Mesothelial cell of epicardium (in vitro differentiated cells): Measurements from ENCODE around the gene MAD1L1. TPM values are rescaled to one million over a fixed set of nuclear protein-coding genes. Genes with fewer than 3 reads are reported as not detected.
A peak's percentile ranks its signal among the peaks of the same experiment; 100 is the strongest.

Experiments
- DNase-seq, 2 experiments: peaks; one replicate each; pipeline ENCODE4 v3.0.0; 2021; ENCODE audit warnings: low spot score in 2 of 2; ENCODE audit not compliant: unreplicated experiment in 2 of 2
- H3K27ac Mint-ChIP-seq: 2 replicates; pipeline ENCODE4 v1.8.0; 2021; ENCODE audit warnings: mixed read lengths
- H3K27me3 Mint-ChIP-seq: 2 replicates; pipeline ENCODE4 v1.8.0; 2021; ENCODE audit warnings: low read depth, mixed read lengths
- H3K36me3 Mint-ChIP-seq: 2 replicates; pipeline ENCODE4 v1.8.0; 2021; ENCODE audit warnings: mixed read lengths
- H3K4me1 Mint-ChIP-seq: 2 replicates; pipeline ENCODE4 v1.8.0; 2021; ENCODE audit warnings: mixed read lengths
- H3K4me3 Mint-ChIP-seq: 2 replicates; pipeline ENCODE4 v1.8.0; 2021; ENCODE audit warnings: mild to moderate bottlenecking, moderate library complexity, mixed read lengths
- H3K9me3 Mint-ChIP-seq: 2 replicates; pipeline ENCODE4 v1.8.0; 2021; ENCODE audit warnings: mixed read lengths
- total RNA-seq: library from RNA; stranded (reverse); gene quantifications from 3 replicates; pipeline ENCODE4 v1.2.1, GENCODE V29; 2021
- TF ChIP-seq, protein P1 (sequence below): fragments of 200-600 bp; sonication (generic); IDR thresholded peaks from one replicate; pipeline ENCODE4 v1.5.0; 2021; ENCODE audit warnings: antibody characterized with exemption; ENCODE audit not compliant: unreplicated experiment

MAD1L1 gene
- total RNA-seq, 1 donor from 2014 or later, result 45.0 TPM

DNA sequence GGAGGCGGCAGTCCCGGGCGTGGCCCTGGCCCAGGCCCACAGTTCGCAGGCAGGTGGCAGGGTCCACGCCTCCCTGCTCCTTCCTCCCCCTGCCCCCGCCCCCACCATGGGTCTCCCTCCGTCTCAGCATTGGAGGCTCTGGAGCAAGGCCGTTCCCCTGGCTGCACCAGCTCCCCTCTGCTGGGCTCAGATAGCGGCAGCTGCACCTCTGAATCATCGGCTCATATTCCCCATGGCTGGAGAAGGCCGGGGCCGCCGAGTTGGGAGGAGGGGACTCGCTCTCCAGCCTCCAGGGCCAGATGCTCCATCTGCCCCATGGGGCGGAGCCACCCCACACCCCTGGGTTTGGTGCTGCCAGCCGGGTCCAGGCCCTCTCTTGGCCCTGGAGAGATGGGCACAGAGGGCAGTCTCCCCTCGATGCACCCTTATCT lies 417.7 kb downstream of the MAD1L1 start:
- DNase-seq, result peak in 1 of 2 experiments; percentile 28
- Mint-ChIP-seq H3K36me3 (no peaks in the 10 kb centered on the region), H3K9me3 (no peaks in the 10 kb centered on the region), H3K27ac (no peak overlapping the region), H3K4me3 (no peak overlapping the region), H3K4me1 (peaks cover 30% of the 10 kb centered on the region), H3K27me3 (peaks cover 19% of the 10 kb centered on the region)
- TF ChIP-seq, protein P1, sequence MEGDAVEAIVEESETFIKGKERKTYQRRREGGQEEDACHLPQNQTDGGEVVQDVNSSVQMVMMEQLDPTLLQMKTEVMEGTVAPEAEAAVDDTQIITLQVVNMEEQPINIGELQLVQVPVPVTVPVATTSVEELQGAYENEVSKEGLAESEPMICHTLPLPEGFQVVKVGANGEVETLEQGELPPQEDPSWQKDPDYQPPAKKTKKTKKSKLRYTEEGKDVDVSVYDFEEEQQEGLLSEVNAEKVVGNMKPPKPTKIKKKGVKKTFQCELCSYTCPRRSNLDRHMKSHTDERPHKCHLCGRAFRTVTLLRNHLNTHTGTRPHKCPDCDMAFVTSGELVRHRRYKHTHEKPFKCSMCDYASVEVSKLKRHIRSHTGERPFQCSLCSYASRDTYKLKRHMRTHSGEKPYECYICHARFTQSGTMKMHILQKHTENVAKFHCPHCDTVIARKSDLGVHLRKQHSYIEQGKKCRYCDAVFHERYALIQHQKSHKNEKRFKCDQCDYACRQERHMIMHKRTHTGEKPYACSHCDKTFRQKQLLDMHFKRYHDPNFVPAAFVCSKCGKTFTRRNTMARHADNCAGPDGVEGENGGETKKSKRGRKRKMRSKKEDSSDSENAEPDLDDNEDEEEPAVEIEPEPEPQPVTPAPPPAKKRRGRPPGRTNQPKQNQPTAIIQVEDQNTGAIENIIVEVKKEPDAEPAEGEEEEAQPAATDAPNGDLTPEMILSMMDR, result no peak

DNA sequence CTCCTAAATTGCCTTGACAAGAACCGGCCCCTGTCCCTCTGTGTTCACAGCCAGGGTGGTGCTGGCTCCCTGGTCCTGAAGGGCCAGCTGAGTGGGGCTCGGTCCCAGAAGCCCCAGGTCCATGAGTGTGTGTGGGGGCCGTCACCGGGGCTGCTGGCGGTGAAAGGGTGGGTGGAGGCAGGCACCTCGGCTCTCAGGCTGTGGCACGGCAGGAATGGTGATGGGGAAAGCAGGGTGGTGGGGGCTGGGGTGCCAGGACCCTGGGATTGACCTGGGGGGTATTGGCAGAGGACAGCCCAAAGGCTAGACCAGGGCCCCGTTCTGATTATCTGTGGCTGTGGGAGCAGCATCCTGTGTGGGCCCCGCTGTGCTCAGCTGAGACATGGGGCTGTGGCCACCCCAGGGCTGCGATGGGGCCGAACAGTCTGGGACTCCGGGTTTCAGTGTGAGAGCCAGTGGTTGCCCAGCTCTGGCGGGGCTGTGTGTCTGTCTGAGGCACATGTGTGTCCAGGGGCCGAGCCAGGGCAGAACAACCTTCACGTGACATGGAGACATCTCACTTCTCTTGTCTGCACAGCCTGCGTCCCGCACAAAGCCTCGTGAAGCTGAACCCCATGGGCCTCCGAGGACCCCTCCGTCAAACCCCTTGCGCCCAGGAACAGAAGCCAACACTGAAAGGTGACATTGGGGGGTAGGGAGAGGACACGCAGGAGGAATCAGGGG lies 418.5 kb downstream of the MAD1L1 start:
- Mint-ChIP-seq H3K4me1 (peaks cover 24% of the 10 kb centered on the region), H3K36me3 (no peaks in the 10 kb centered on the region), H3K27me3 (peaks cover 12% of the 10 kb centered on the region), H3K9me3 (no peaks in the 10 kb centered on the region), H3K4me3 (no peak overlapping the region), H3K27ac (no peak overlapping the region)
- TF ChIP-seq, protein P1, result no peak
- DNase-seq, result peak in 1 of 2 experiments; percentile 32

DNA sequence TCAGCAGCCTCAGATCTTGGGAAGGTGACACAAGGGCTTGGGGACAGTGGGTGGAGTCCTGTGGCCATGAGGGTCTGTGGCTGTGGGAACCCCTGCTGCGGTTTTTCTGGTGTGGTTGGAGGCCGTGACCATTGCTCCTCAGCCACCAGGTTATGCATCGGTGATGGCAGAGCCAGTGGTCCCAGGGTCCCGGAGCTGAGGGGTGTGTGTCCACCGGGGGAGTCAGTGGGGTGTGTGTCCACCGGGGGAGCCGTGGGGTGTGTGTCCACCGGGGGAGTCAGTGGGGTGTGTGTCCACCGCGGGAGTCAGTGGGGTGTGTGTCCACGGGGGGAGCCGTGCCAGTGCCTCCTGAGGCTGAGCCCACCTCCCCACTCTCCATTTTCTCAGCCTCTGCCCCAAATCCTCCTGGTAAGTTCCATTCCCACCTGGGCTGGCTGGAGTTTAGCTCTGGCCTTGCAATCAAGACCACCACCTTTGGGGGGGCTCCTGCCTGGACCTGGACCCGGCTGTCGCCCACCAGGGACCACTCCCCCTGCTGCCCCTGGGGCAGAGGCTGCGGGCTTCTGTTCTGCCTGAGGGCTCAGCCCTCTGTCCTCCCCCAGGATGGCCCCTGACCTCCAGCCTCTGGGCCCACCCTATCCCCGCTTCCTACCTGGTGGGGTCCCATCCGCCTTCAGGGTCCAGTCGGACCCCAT lies 419.2 kb downstream of the MAD1L1 start:
- no peaks in the 10 kb centered on the region for H3K36me3 Mint-ChIP-seq
- no peak overlapping the region for H3K27ac Mint-ChIP-seq
- H3K9me3 Mint-ChIP-seq, result no peaks in the 10 kb centered on the region
- TF ChIP-seq, protein P1, result no peak
- H3K27me3 Mint-ChIP-seq, result peaks cover 8% of the 10 kb centered on the region
- DNase-seq, result peak in 1 of 2 experiments; percentile 31
- peaks cover 18% of the 10 kb centered on the region for H3K4me1 Mint-ChIP-seq
- H3K4me3 Mint-ChIP-seq, result no peak overlapping the region

DNA sequence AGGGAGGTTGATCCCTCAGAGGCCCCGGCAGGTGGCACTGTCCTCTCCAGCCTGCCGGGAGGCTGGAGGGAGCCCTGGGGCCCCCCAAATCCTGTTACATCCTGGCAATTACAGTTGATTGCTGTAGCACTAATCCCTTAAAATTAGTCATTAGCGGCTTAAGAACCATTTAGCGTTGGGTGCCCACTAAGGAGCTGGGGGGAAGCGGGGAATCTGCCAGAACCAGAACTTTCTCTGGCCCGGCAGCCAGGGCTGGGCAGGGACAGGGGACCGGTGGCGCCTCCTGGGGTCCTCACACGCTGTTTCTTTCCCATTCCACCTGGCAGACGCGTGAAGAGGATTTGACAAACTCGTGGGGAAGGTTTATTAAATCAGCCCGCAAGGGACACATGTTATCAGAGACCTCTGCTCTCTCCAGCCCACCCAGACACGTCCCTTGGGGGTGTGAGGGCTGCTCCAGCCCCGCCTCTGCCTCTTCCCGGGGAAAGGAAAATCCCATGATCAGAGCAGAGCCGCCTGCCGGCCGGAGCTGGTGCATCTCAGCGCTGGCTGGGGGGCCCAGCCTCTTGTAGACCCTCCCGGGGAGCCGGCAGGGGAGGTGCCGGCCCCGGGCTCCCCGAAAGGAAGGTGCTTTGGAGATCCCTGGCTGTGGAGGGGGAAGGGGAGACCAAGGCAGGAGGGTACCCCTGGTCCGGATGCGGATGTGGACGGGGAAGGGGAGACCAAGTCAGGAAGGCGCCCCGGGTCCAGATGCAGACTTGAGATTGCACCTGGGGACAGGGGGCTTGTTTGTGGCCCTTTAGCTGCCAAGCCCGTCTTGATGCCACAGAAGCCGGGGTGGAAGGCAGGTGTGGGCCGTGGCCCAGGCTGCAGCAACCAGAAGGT lies 420.0 kb downstream of the MAD1L1 start:
- Mint-ChIP-seq H3K4me1 (peaks cover 14% of the 10 kb centered on the region), H3K27ac (no peak overlapping the region), H3K9me3 (no peaks in the 10 kb centered on the region), H3K36me3 (no peaks in the 10 kb centered on the region), H3K4me3 (no peak overlapping the region), H3K27me3 (peaks cover 3% of the 10 kb centered on the region)
- peak in 1 of 2 experiments; percentile 36 for DNase-seq
- TF ChIP-seq, protein P1, result no peak

DNA sequence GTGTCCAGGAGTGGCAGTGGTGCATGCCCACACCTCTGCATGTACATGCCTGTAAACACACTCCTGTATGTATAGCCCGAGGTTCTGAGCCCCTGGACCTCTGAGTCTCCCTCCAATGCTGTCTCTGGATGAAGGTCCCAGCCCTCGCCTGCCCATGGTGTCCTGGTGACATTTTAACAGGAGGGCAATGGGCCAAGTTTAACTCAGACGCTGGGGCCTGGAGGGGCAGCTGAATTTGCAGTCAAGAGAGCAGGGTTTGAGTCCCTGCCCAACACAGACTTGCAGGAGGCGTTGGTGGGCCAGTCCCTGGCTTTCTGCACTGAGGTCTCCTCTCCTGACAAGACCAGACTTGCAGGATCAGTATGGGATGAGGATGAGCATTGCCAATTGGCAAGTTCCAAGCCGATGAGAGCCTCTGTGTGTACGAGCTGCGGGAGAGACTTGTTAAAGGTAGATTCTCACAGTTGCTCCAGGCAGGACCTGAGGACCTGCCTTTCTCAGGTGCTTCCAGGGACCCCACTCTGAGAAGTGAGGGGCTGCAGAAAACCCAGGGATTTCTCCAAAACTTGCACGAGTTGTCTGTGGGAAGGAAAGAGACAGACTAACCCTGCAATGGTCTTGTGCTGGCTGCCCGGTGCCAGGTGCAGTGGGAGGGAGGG lies 420.8 kb downstream of the MAD1L1 start:
- Mint-ChIP-seq H3K36me3 (no peaks in the 10 kb centered on the region), H3K4me1 (peaks cover 14% of the 10 kb centered on the region), H3K9me3 (no peaks in the 10 kb centered on the region), H3K27ac (no peak overlapping the region), H3K4me3 (no peak overlapping the region), H3K27me3 (peaks cover 3% of the 10 kb centered on the region)
- DNase-seq, result peak in 1 of 2 experiments; percentile 36
- TF ChIP-seq, protein P1, result no peak
